Measurements from ENCODE around the gene LRRC8B.
A peak's percentile ranks its signal among the peaks of the same experiment; 100 is the strongest.

The LRRC8B gene

GRCh38 chr1:89610457-89611011 is 85.9 kb downstream of the LRRC8B start:
- no peak for TF ChIP-seq CTCF (IDR thresholded peaks at IDR 0.05; ENCODE audit: low read depth, low read length, missing control alignments)
- DNase-seq: no peak
- H3K36me3 ChIP-seq (replicated peaks): no peaks in the 10 kb centered on the region
- H3K4me3 ChIP-seq (ENCODE audit: low read depth, low read length): no peak overlapping the region
- in situ Hi-C loops (cut with HindIII; ENCODE audit: low pct_ligation_motif_present, low sequenced_read_pairs): no loop called here
- no peak overlapping the region for H3K27ac ChIP-seq
- no peaks in the 10 kb centered on the region for H3K27me3 ChIP-seq (replicated peaks)

GRCh38 chr1:89611721-89612120 is 87.1 kb downstream of the LRRC8B start:
- Histone ChIP-seq H3K36me3 (replicated peaks) (no peaks in the 10 kb centered on the region), H3K27ac (no peak overlapping the region), H3K27me3 (replicated peaks) (no peaks in the 10 kb centered on the region), H3K4me3 (ENCODE audit: low read depth, low read length) (no peak overlapping the region)
- TF ChIP-seq CTCF (IDR thresholded peaks at IDR 0.05; ENCODE audit: low read depth, low read length, missing control alignments): no peak
- in situ Hi-C loops (cut with HindIII; ENCODE audit: low pct_ligation_motif_present, low sequenced_read_pairs): no loop called here
- DNase-seq: no peak

GRCh38 chr1:89613928-89614327 is 89.3 kb downstream of the LRRC8B start:
- Histone ChIP-seq H3K36me3 (replicated peaks) (no peaks in the 10 kb centered on the region), H3K4me3 (ENCODE audit: low read depth, low read length) (no peak overlapping the region), H3K27ac (no peak overlapping the region), H3K27me3 (replicated peaks) (no peaks in the 10 kb centered on the region)
- DNase-seq: no peak
- TF ChIP-seq CTCF (IDR thresholded peaks at IDR 0.05; ENCODE audit: low read depth, low read length, missing control alignments): no peak
- in situ Hi-C loops (cut with HindIII; ENCODE audit: low pct_ligation_motif_present, low sequenced_read_pairs): no loop called here

GRCh38 chr1:89615676-89616598 is 91.3 kb downstream of the LRRC8B start:
- Histone ChIP-seq H3K27me3 (replicated peaks) (no peaks in the 10 kb centered on the region), H3K27ac (no peak overlapping the region), H3K4me3 (ENCODE audit: low read depth, low read length) (no peak overlapping the region), H3K36me3 (replicated peaks) (no peaks in the 10 kb centered on the region)
- in situ Hi-C loops (cut with HindIII; ENCODE audit: low pct_ligation_motif_present, low sequenced_read_pairs): no loop called here
- DNase-seq: no peak
- TF ChIP-seq CTCF (IDR thresholded peaks at IDR 0.05; ENCODE audit: low read depth, low read length, missing control alignments): peak; percentile 65

- H3K4me3 ChIP-seq (ENCODE audit: low read depth, low read length): no peak overlapping the region
- no peaks in the 10 kb centered on the region for H3K27me3 ChIP-seq (replicated peaks)
- no peaks in the 10 kb centered on the region for H3K36me3 ChIP-seq (replicated peaks)
- no peak for DNase-seq
- in situ Hi-C loops (cut with HindIII; ENCODE audit: low pct_ligation_motif_present, low sequenced_read_pairs): no loop called here
- TF ChIP-seq CTCF (IDR thresholded peaks at IDR 0.05; ENCODE audit: low read depth, low read length, missing control alignments): no peak
- no peak overlapping the region for H3K27ac ChIP-seq
These were observed 92.4 kb downstream of the LRRC8B start for GRCh38 chr1:89616844-89617627.
